Mesothelial cell of epicardium (in vitro differentiated cells): ENCODE data around the gene UNC93A. TPM values are rescaled to one million over a fixed set of nuclear protein-coding genes. Genes with fewer than 3 reads are reported as not detected.
"Not testable (repeated sequence)": the region's sequence is repeated elsewhere in the genome, so short reads cannot be mapped to it uniquely, and the experiment has no call there.

Experiments
- DNase-seq, 2 experiments: peaks; one replicate each; pipeline ENCODE4 v3.0.0; 2021; ENCODE audit warnings: low spot score in 2 of 2; ENCODE audit not compliant: unreplicated experiment in 2 of 2
- H3K27ac Mint-ChIP-seq: 2 replicates; pipeline ENCODE4 v1.8.0; 2021; ENCODE audit warnings: mixed read lengths
- H3K27me3 Mint-ChIP-seq: 2 replicates; pipeline ENCODE4 v1.8.0; 2021; ENCODE audit warnings: low read depth, mixed read lengths
- H3K36me3 Mint-ChIP-seq: 2 replicates; pipeline ENCODE4 v1.8.0; 2021; ENCODE audit warnings: mixed read lengths
- H3K4me1 Mint-ChIP-seq: 2 replicates; pipeline ENCODE4 v1.8.0; 2021; ENCODE audit warnings: mixed read lengths
- H3K4me3 Mint-ChIP-seq: 2 replicates; pipeline ENCODE4 v1.8.0; 2021; ENCODE audit warnings: mild to moderate bottlenecking, moderate library complexity, mixed read lengths
- H3K9me3 Mint-ChIP-seq: 2 replicates; pipeline ENCODE4 v1.8.0; 2021; ENCODE audit warnings: mixed read lengths
- total RNA-seq: library from RNA; stranded (reverse); gene quantifications from 3 replicates; pipeline ENCODE4 v1.2.1, GENCODE V29; 2021
- TF ChIP-seq, protein P1 (sequence below): fragments of 200-600 bp; sonication (generic); IDR thresholded peaks from one replicate; pipeline ENCODE4 v1.5.0; 2021; ENCODE audit warnings: antibody characterized with exemption; ENCODE audit not compliant: unreplicated experiment

The UNC93A gene
- not detected in 3 replicates for total RNA-seq

DNA sequence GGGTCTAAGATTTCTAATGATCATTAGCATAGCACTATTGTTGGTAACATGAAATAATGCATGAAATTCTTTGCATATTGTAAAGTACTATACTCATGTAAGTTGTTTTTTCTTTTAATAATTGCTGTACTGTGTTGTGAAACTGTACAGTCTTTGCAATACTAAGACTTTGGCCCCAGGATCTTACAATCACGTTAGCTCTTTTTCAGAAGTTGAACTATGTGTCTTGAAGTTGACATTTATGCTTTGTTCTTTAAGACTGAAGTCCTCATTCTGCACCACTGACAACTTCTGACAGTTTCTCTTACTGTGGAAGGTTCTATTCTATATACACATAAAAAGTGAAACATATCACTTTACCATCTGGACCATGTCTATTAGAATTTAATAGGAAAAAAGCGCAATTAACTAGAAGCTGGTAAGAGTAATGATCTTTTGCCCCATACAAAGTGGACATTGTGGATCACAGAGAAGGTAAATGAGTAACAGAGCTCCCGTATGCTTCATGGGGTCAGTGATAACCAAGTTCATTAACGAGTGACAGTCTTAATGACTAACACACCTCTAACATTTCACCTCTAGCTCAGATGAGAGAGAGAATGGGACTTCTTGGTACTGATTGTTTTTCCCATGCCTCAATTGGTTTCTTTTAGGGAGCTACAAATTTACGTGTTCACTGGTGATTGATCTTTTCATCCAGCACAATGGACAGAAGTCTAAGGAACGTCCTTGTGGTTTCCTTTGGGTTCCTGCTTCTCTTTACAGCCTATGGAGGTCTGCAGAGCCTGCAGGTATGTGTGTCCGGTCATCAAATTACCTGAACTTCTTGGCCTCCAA lies at the start of gene UNC93A:
Gene UNC93A (plus strand): TSS at position 530 of the 837 bp plus-strand sequence. CDS start 175 bp downstream, at position 705.
- H3K27ac Mint-ChIP-seq = no peak within 1 kb of the TSS
- H3K4me1 Mint-ChIP-seq = peaks cover 29% of the 10 kb centered on the region

DNA sequence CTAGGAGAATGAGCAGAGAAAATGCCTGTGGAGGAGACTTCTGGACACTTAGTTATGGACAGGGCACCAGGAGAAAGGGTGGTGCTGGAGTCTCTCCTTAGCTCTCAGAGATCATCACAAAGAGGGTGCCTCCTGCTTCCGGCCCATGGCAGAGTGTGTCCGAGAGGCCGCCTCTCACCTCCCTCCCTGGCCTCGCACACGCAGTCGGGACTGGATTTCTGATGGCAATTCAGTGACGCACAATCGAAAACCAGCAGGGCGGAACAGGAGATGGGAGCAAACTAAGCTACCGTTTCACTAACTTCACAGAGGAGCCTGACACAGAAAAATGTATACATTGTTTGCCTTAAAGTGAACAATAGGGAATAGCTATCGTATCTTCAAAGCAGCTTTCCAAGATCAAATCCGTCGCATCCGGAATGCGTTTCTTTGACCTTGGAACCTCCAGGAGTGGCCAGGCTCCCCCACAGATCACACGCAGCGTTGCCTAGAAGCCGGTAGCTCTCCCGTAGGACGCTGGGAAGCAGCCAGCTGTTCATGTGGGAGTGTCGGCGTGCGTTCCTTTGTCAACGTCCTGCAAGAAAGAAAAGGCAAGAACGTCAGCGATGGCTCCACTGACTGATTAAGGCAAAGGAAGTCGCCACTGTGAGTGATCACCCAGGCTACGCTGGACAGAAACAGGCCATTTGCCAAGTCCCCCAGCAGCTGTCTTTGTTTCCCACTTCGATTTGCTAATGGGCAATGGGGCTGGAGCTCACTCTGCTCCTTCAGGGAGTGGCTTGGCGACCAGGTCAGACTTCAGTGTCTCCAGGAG lies 49.6 kb upstream of the UNC93A start:
- not testable (repeated sequence) for H3K4me3 Mint-ChIP-seq, H3K27ac Mint-ChIP-seq, H3K9me3 Mint-ChIP-seq, H3K27me3 Mint-ChIP-seq, DNase-seq, H3K36me3 Mint-ChIP-seq
- H3K4me1 Mint-ChIP-seq = peaks cover 25% of the 10 kb centered on the region

More for the DNA sequence above, at the start of gene UNC93A:
- TF ChIP-seq, protein P1, sequence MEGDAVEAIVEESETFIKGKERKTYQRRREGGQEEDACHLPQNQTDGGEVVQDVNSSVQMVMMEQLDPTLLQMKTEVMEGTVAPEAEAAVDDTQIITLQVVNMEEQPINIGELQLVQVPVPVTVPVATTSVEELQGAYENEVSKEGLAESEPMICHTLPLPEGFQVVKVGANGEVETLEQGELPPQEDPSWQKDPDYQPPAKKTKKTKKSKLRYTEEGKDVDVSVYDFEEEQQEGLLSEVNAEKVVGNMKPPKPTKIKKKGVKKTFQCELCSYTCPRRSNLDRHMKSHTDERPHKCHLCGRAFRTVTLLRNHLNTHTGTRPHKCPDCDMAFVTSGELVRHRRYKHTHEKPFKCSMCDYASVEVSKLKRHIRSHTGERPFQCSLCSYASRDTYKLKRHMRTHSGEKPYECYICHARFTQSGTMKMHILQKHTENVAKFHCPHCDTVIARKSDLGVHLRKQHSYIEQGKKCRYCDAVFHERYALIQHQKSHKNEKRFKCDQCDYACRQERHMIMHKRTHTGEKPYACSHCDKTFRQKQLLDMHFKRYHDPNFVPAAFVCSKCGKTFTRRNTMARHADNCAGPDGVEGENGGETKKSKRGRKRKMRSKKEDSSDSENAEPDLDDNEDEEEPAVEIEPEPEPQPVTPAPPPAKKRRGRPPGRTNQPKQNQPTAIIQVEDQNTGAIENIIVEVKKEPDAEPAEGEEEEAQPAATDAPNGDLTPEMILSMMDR = no peak
- H3K4me3 Mint-ChIP-seq = no peak within 1 kb of the TSS
- DNase-seq = no peak
- H3K9me3 Mint-ChIP-seq = no peaks in the 10 kb centered on the region
- no peaks in the 10 kb centered on the region for H3K36me3 Mint-ChIP-seq
- peaks cover 6% of the 10 kb centered on the region for H3K27me3 Mint-ChIP-seq

DNA sequence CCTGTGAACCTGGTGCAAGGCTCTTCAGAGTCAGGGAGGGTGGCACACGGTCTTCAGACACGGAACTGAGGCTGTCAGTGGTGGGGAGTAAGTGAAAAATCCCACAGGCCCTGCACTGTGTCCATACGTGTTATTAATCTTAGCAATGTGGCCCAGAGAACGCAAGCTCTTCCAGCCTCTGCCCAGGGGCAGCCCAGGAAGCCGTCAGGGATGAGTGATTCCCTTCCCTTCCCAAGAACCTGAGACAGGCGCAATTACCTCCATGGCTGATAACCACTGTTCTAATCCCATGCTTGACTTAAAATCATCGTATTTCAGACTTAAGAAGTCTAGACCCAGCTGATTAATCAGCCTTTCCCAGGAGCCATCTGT lies 49.0 kb upstream of the UNC93A start:
- H3K27me3 Mint-ChIP-seq, H3K4me3 Mint-ChIP-seq, H3K27ac Mint-ChIP-seq, H3K36me3 Mint-ChIP-seq, H3K9me3 Mint-ChIP-seq, DNase-seq: not testable (repeated sequence)
- H3K4me1 Mint-ChIP-seq = peaks cover 25% of the 10 kb centered on the region

- peaks cover 22% of the 10 kb centered on the region for H3K4me1 Mint-ChIP-seq
- not testable (repeated sequence) for H3K27ac Mint-ChIP-seq, H3K27me3 Mint-ChIP-seq, H3K4me3 Mint-ChIP-seq, DNase-seq, H3K9me3 Mint-ChIP-seq, H3K36me3 Mint-ChIP-seq
Observed at GRCh38 chr6:167242511-167243051, 48.5 kb upstream of the UNC93A start.

DNA sequence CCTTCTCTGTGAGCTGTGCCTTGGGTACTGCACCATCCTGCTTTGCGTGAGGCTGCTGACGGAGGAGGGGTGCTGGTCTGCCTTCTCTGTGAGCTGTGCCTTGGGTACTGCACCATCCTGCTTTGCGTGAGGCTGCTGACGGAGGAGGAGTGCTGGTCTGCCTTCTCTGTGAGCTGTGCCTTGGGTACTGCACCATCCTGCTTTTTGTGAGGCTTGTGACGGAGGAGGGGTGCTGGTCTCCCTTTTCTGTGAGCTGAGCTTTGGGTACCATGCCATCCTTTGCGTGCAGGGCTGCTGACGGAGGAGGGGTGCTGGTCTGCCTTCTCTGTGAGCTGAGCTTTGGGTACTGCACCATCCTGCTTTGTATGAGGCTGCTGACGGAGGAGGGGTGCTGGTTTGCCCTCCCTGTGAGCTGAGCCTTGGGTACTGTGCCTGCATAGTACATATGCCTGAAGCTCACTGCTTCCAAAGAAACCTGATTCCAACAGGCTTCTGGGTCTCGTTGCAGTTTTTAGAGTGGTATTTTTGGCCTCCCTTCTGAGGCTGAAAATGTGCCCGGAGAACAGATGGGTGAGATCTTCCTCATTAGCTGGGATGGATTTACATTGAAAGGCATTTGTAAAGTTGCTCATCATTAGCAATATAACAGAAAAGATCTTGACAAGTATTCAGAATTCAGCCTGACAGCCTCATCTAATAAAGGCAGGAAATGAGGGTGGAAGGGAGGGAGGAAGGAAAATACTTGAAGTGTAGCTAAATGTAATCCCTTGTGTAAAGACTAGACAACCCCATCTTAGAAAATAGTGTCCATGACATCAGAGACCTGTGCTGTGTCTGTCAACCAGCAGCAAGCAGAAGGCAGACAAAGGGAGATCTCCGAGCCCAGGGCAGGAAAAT lies 46.8 kb upstream of the UNC93A start:
- no peak overlapping the region for H3K4me3 Mint-ChIP-seq
- TF ChIP-seq, protein P1 = no peak
- no peaks in the 10 kb centered on the region for H3K36me3 Mint-ChIP-seq
- no peaks in the 10 kb centered on the region for H3K9me3 Mint-ChIP-seq
- no peak for DNase-seq
- H3K4me1 Mint-ChIP-seq = peaks cover 13% of the 10 kb centered on the region
- H3K27me3 Mint-ChIP-seq = peaks cover 3% of the 10 kb centered on the region
- no peak overlapping the region for H3K27ac Mint-ChIP-seq

DNA sequence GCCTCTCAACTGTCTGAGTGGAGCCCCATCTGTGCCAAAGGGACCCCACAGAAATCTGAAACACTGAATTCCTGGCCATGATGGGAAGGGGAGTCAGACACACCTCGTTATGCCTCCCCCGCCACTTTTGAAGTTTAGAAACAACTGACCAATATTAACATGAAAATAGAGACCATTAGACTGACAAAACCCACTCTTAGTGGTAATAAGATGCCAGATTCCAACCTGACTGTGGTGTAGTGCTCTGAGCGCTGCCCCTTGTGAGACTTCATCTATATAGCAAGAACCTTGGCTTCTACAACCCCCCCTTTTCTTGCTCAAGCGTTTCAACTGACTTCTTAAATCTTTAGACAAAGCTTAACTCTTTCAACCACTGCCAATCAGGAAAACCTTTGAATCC lies 46.1 kb upstream of the UNC93A start:
- no peak for DNase-seq
- Mint-ChIP-seq H3K27ac (no peak overlapping the region), H3K4me3 (no peak overlapping the region), H3K4me1 (peaks cover 13% of the 10 kb centered on the region), H3K36me3 (no peaks in the 10 kb centered on the region), H3K9me3 (no peaks in the 10 kb centered on the region), H3K27me3 (peaks cover 3% of the 10 kb centered on the region)
- TF ChIP-seq, protein P1 = no peak
